H1 (cell line): ENCODE data around the gene FGFR2.

Source experiments
- CREB1 ChIP-seq: IDR thresholded peaks from 2 replicates; pipeline ENCODE4 v1.6.1; 2012; ENCODE audit warnings: inconsistent platforms
- CTCF ChIP-seq, 3 experiments: IDR thresholded peaks; 1 replicate in 2 of 3; 2 replicates in 1 of 3; pipeline versions ENCODE4 v1.5.1 to v1.6.1; 2011; ENCODE audit warnings: low read length in 3 of 3, mild to moderate bottlenecking in 3 of 3, inconsistent platforms in 2 of 3, low read depth in 1 of 3, moderate library complexity in 1 of 3; ENCODE audit not compliant: insufficient read depth in 1 of 3; ENCODE audit errors: control extremely low read depth in 1 of 3
- HDAC2 ChIP-seq, 2 experiments: fragments of 300-600 bp in 1 of 2; sonication (generic) in 1 of 2; IDR thresholded peaks; 2 replicates each; pipeline ENCODE4 v1.6.1; 2011 to 2012; ENCODE audit warnings: low read depth in 2 of 2, low read length in 2 of 2, mild to moderate bottlenecking in 2 of 2, moderate library complexity in 2 of 2, borderline replicate concordance in 1 of 2, inconsistent platforms in 1 of 2
- TEAD4 ChIP-seq: IDR thresholded peaks from 2 replicates; pipeline ENCODE4 v1.6.1; 2012; ENCODE audit warnings: low read depth, low read length, inconsistent platforms, mixed read lengths

- TF ChIP-seq HDAC2 (IDR thresholded peaks at IDR 0.05; ENCODE audit: borderline replicate concordance in 1 of 2, low read depth in 2 of 2, low read length in 2 of 2) (no peak), CTCF (IDR thresholded peaks at IDR 0.05; ENCODE audit: control extremely low read depth in 1 of 3, insufficient read depth in 1 of 3, low read depth in 1 of 3, low read length in 3 of 3) (no peak), TEAD4 (no peak), CREB1 (no peak)
Observed at GRCh38 chr10:121644501-121644900, 46.3 kb upstream of the FGFR2 start.
